NCI-H345 treated with DMSO at 0.1 percent for 48 hours (cell line): ENCODE measurements around the gene SUSD5.
"Not testable (repeated sequence)": the region's sequence is repeated elsewhere in the genome, so short reads cannot be mapped to it uniquely, and the experiment has no call there.

Source experiments
- DNase-seq: peaks from one replicate; lab custom pipeline; 2025; ENCODE audit not compliant: unreplicated experiment; lab: John Stamatoyannopoulos, UW

The SUSD5 gene

GRCh38 chr3:33196538-33196937 is 22.1 kb downstream of the SUSD5 start:
- no peak for DNase-seq

GRCh38 chr3:33194303-33194702 is 24.3 kb downstream of the SUSD5 start:
- no peak for DNase-seq

- DNase-seq = no peak
Observed at GRCh38 chr3:33187368-33187634, 31.3 kb downstream of the SUSD5 start.

GRCh38 chr3:33186524-33187367 is 31.9 kb downstream of the SUSD5 start:
- DNase-seq = no peak

- DNase-seq = no peak
Observed at GRCh38 chr3:33184863-33185262, 33.7 kb downstream of the SUSD5 start.

GRCh38 chr3:33181641-33182040 is 37.0 kb downstream of the SUSD5 start:
- not testable (repeated sequence) for DNase-seq

GRCh38 chr3:33181229-33181628 is 37.4 kb downstream of the SUSD5 start:
- DNase-seq = no peak

GRCh38 chr3:33179132-33179531 is 39.5 kb downstream of the SUSD5 start:
- no peak for DNase-seq

GRCh38 chr3:33174711-33175414 is 43.7 kb downstream of the SUSD5 start:
- DNase-seq = peak; percentile 68

- DNase-seq = no peak
Observed at GRCh38 chr3:33174095-33174494, 44.5 kb downstream of the SUSD5 start.

GRCh38 chr3:33173672-33174071 is 44.9 kb downstream of the SUSD5 start:
- no peak for DNase-seq

- peak; percentile 75 for DNase-seq
Observed at GRCh38 chr3:33173103-33173502, 45.5 kb downstream of the SUSD5 start.

- no peak for DNase-seq
Observed at GRCh38 chr3:33171580-33171979, 47.0 kb downstream of the SUSD5 start.

GRCh38 chr3:33170531-33170930 is 48.1 kb downstream of the SUSD5 start:
- no peak for DNase-seq

- no peak for DNase-seq
Observed at GRCh38 chr3:33167716-33168336, 50.8 kb downstream of the SUSD5 start.

GRCh38 chr3:33167284-33167683 is 51.3 kb downstream of the SUSD5 start:
- no peak for DNase-seq

GRCh38 chr3:33166095-33166494 is 52.5 kb downstream of the SUSD5 start:
- DNase-seq = no peak

- DNase-seq = no peak
Observed at GRCh38 chr3:33165372-33165771, 53.2 kb downstream of the SUSD5 start.

- not testable (repeated sequence) for DNase-seq
Observed at GRCh38 chr3:33162621-33163020, 56.0 kb downstream of the SUSD5 start.

GRCh38 chr3:33159981-33160380 is 58.6 kb downstream of the SUSD5 start:
- no peak for DNase-seq

GRCh38 chr3:33159234-33159633 is 59.4 kb downstream of the SUSD5 start:
- no peak for DNase-seq

GRCh38 chr3:33155301-33155700 is 63.3 kb downstream of the SUSD5 start:
- DNase-seq = no peak
